AG04449 (cell line): ENCODE measurements around the gene LILRB3.
"Not testable (repeated sequence)": the region's sequence is repeated elsewhere in the genome, so short reads cannot be mapped to it uniquely, and the experiment has no call there.

Source experiments
- CTCF ChIA-PET: fragments of 350-600 bp; formaldehyde crosslinking; extraction: SDS; loops from one replicate; lab custom pipeline; 2021; ENCODE audit warnings: antibody characterized with exemption; lab: Yijun Ruan, JAX
- POLR2A ChIA-PET: fragments of 400-600, 350-600 bp; formaldehyde crosslinking; extraction: SDS; loops from one replicate; lab custom pipeline; 2020; ENCODE audit warnings: antibody characterized with exemption, inconsistent platforms; lab: Yijun Ruan, JAX
- DNase-seq: peaks from one replicate; pipeline ENCODE4 v3.0.0-alpha.2; 2010; ENCODE audit warnings: low read depth, low spot score
- H3K4me3 ChIP-seq: 2 replicates; pipeline ENCODE4 v1.5.1; 2011; ENCODE audit warnings: low read depth, mild to moderate bottlenecking, control low read depth, low read length
- CTCF ChIP-seq: IDR thresholded peaks from one replicate; pipeline ENCODE4 v1.5.1; 2011; ENCODE audit warnings: mild to moderate bottlenecking, moderate library complexity, low read length, control low read depth, inconsistent platforms; ENCODE audit not compliant: insufficient read depth; ENCODE audit errors: missing control alignments

The LILRB3 gene

GRCh38 chr19:54219702-54220101 is 3.1 kb downstream of the LILRB3 start:
- DNase-seq, H3K4me3 ChIP-seq, POLR2A ChIA-PET, CTCF ChIA-PET: not testable (repeated sequence)

- ChIA-PET POLR2A (no interaction called here), CTCF (no interaction called here)
- H3K4me3 ChIP-seq = no peak overlapping the region
- TF ChIP-seq CTCF = no peak
- DNase-seq = no peak
These were observed 3.7 kb downstream of the LILRB3 start for GRCh38 chr19:54218960-54219661.

DNA sequence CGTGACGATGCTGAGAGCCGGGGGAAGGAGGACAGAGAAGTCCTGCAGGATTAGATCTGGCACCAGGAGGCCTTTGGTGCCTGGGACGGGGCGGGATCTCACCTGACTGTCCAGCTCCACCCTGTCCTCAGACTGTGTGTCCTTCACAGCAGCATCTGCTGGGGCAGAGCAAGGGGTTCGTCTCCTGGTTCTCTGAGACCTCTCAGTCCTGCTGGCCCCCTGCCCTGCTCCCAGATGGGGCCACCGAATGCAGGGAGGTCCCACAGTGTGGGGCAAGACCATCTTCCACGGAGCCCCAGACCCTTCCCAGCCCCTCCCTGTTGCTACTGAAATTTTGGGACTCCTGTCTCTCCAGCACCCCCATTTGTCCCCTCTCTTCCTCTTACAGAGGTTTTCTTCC is 4.5 kb downstream of the LILRB3 start:
- ChIA-PET POLR2A (no interaction called here), CTCF (no interaction called here)
- TF ChIP-seq CTCF = no peak
- H3K4me3 ChIP-seq = no peak overlapping the region
- no peak for DNase-seq

DNA sequence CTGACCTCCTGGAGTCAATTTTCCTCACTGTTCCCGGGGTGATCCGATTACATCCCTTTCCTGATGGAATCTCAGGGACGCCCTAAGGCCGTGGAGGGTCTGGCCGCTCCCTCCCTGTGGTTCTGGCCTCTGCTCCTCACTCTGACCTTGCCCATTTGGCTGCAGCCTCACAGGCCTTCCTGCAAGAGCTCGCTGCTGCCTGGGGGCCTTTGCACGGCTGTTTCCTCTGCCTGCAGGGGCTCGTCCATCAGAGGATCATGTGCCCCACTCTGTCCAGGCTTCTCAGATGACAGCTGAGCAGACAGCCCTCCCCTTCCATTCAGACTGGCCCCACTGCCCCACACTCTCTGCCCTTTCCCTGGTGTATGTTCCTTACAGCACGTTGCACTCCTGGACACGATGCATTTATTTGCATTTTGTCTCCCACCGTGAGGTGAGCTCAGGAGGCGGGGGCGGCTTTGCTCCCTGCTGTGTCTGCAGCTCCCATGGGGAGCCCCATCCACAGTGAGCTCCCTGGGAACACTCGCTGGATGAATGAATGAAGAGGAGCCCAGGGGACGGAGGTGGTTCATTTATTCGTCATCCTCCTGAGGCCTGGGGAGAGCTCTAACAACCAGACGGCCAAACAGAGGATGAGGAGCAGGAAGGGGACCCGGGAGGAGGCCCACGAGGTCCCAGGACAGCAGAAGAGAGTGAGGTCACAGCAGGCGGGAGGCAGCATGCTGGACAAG is 5.1 kb downstream of the LILRB3 start:
- POLR2A ChIA-PET, H3K4me3 ChIP-seq, DNase-seq: not testable (repeated sequence)
- CTCF ChIA-PET = interaction anchor here (0.6 kb wide), 1 partner anchor 116 kb away, joined by 3 read pairs; no protein-coding TSS in a partner anchor

- H3K4me3 ChIP-seq = no peak overlapping the region
- no peak for TF ChIP-seq CTCF
- ChIA-PET CTCF (interaction anchor here (0.6 kb wide), 1 partner anchor 115 kb away, joined by 3 read pairs; no protein-coding TSS in a partner anchor), POLR2A (no interaction called here)
- no peak for DNase-seq
These were observed 5.9 kb downstream of the LILRB3 start for GRCh38 chr19:54216869-54217268.

DNA sequence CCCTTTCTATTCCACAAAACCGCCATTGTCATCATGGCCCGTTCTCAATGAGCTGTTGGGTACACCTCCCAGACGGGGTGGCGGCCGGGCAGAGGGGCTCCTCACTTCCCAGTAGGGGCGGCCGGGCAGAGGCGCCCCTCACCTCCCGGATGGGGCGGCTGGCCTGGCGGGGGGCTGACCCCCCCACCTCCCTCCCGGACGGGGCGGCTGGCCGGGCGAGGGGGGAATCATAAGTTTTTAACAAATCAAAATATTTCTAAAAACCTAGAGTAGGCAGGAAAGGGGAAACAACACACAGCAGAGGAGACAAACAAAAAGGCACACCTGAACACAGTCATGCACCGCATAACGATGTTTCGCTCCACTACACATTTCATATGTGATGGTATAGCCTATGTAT is 8.1 kb downstream of the LILRB3 start:
- DNase-seq, H3K4me3 ChIP-seq, CTCF ChIA-PET, POLR2A ChIA-PET: not testable (repeated sequence)

DNA sequence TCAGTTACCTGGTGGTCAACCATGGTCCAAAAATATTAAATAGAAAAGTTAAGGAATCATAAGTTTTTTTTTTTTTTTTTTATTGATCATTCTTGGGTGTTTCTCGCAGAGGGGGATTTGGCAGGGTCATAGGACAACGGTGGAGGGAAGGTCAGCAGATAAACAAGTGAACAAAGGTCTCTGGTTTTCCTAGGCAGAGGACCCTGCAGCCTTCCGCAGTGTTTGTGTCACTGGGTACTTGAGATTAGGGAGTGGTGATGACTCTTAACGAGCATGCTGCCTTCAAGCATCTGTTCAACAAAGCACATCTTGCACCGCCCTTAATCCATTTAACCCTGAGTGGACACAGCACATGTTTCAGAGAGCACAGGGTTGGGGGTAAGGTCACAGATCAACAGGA is 8.6 kb downstream of the LILRB3 start:
- DNase-seq, POLR2A ChIA-PET, CTCF ChIA-PET, H3K4me3 ChIP-seq: not testable (repeated sequence)

- no peak for DNase-seq
- H3K4me3 ChIP-seq = no peak overlapping the region
- TF ChIP-seq CTCF = no peak
- ChIA-PET CTCF (interaction anchor here (1.1 to 1.5 kb wide), 2 partner anchors 20 to 43 kb away, joined by 3 read pairs; no protein-coding TSS in a partner anchor), POLR2A (interaction anchor here (3.7 kb wide), 1 partner anchor 10 kb away, joined by 23 read pairs; the partner anchor contains the start of gene RPS9)
These were observed 11.6 kb downstream of the LILRB3 start for GRCh38 chr19:54211235-54211634.
